Upper lobe of left lung (tissue), 6 donors: Measurements from ENCODE around the gene NF1. TPM values are rescaled to one million over a fixed set of nuclear protein-coding genes. Genes with fewer than 3 reads are reported as not detected.

Experiments
- ATAC-seq, 2 donors: fragments of 200-7000 bp; cut with Tn5 transposase; one replicate each; pipeline ENCODE4 v1.9.1; 2022; ENCODE audit warnings: mild to moderate bottlenecking in 2 of 2, moderate library complexity in 2 of 2; ENCODE audit not compliant: low FRiP score in 2 of 2
- DNase-seq, 2 donors: peaks; one replicate each; pipeline ENCODE4 v3.0.0-alpha.2; 2019 to 2020
- H3K27ac ChIP-seq, 4 donors: fragments of 200-600 bp; sonication (generic); one replicate each; pipeline ENCODE4 v1.5.1; 2016 to 2019
- H3K27me3 ChIP-seq, 4 donors: fragments of 200-600 bp; sonication (generic); one replicate each; pipeline ENCODE4 v1.5.1; 2017 to 2019
- H3K36me3 ChIP-seq, 4 donors: fragments of 200-600 bp; sonication (generic); one replicate each; pipeline ENCODE4 v1.5.1; 2016 to 2019
- H3K4me1 ChIP-seq, 4 donors: fragments of 200-600 bp; sonication (generic); one replicate each; pipeline ENCODE4 v1.5.1; 2018 to 2019
- H3K4me3 ChIP-seq, 4 donors: fragments of 200-600 bp; sonication (generic); one replicate each; pipeline ENCODE4 v1.5.1; 2017 to 2019; ENCODE audit warnings: mild to moderate bottlenecking in 2 of 4, moderate library complexity in 1 of 4
- H3K9me3 ChIP-seq, 4 donors: fragments of 200-600 bp; sonication (generic); one replicate each; pipeline ENCODE4 v1.5.1; 2018 to 2019
- CTCF ChIP-seq, 6 experiments: fragments of 450-650 bp in 4 of 6; fragments of 200-600 bp in 2 of 6; sonication (generic) in 2 of 6; IDR thresholded peaks; one replicate each; pipeline ENCODE4 v1.5.1; 2016 to 2019; ENCODE audit warnings: antibody characterized with exemption in 6 of 6
- EP300 ChIP-seq, 4 donors: sonication (generic); formaldehyde crosslinking; IDR thresholded peaks; one replicate each; pipeline ENCODE4 v1.5.1; 2017; ENCODE audit warnings: antibody characterized with exemption in 4 of 4, control low read depth in 2 of 4
- POLR2A ChIP-seq, 4 donors: fragments of 450-650 bp; IDR thresholded peaks; one replicate each; pipeline ENCODE4 v1.5.1; 2016 to 2017; ENCODE audit warnings: antibody characterized with exemption in 4 of 4, mild to moderate bottlenecking in 2 of 4
- POLR2AphosphoS5 ChIP-seq, 2 donors: sonication (generic); formaldehyde crosslinking; IDR thresholded peaks; one replicate each; pipeline ENCODE4 v1.5.1; 2017; ENCODE audit warnings: antibody characterized with exemption in 2 of 2
- WGBS, 2 donors: methylation state at CpG; one replicate each; pipeline ENCODE4 v1.1.5; 2017 to 2018; 5-methylcytosine and 5-hydroxymethylcytosine counted together
- total RNA-seq, 6 donors: library from RNA; depleted of rRNA in 4 of 6; stranded (reverse); fragments of >200 nt in 4 of 6; gene quantifications; one replicate each; pipeline versions ENCODE4 v1.1.0 to v1.2.1, GENCODE V29; 2016 to 2021
- donor health status: DM: no; HTN: no; CAD: no; lungs with moderate emphysema.
- donor health status: DM: no; HTN: yes; CAD: no; lungs with severe emphysema.

NF1 gene
- total RNA-seq, 6 donors from 2014 or later: 35.5 to 85.1 (median 47.1) TPM

- H3K4me3 ChIP-seq: no peak overlapping the region
- H3K27me3 ChIP-seq: no peaks in the 10 kb centered on the region
- no peak for ATAC-seq
- H3K27ac ChIP-seq: no peak overlapping the region
- no peaks in the 10 kb centered on the region for H3K4me1 ChIP-seq
- peaks cover 2 to 78% (median 42%) of the 10 kb centered on the region in 4 donors for H3K36me3 ChIP-seq
- H3K9me3 ChIP-seq: no peaks in the 10 kb centered on the region
- WGBS, 2 donors: 93 to 100% methylated on average over 3 of the region's 3 CpGs
- no peak for TF ChIP-seq POLR2AphosphoS5 (IDR thresholded peaks at IDR 0.05)
- no peak for TF ChIP-seq POLR2A (IDR thresholded peaks at IDR 0.05)
- no peak for TF ChIP-seq CTCF (IDR thresholded peaks at IDR 0.05)
- no peak for TF ChIP-seq EP300 (IDR thresholded peaks at IDR 0.05)
- no peak for DNase-seq
These were observed 141.9 kb downstream of the NF1 start for GRCh38 chr17:31236712-31237111.

DNA sequence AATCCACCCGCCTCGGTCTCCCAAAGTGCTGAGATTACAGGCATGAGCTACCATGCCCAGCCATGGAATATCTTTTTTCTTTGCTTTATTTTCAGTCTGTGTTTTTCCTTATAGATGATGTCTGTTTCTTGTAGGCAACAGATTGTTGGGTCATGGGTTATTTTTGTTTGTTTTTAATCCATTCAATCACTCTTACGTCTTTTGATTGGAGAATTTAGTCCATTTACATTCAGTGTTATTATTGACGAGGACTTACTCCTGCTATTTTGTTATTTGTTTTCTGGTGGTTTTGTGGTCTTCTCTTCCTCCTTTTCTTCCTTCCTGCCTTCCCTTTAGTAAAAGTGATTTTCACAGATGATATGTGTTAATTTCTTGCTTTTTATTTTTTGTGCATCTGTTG lies 146.3 kb downstream of the NF1 start:
- peaks cover 2 to 77% (median 34%) of the 10 kb centered on the region in 4 donors for H3K36me3 ChIP-seq
- WGBS, 2 donors: 87 to 91% methylated on average over 4 of the region's 4 CpGs
- no peak for ATAC-seq

GRCh38 chr17:31248986-31249834 lies 154.4 kb downstream of the NF1 start:
- Histone ChIP-seq H3K27me3 (no peaks in the 10 kb centered on the region), H3K27ac (no peak overlapping the region), H3K36me3 (peaks cover 0 to 35% (median 11%) of the 10 kb centered on the region in 4 donors), H3K9me3 (no peaks in the 10 kb centered on the region), H3K4me3 (no peak overlapping the region), H3K4me1 (peaks cover 0 to 9% (median 0%) of the 10 kb centered on the region in 4 donors)
- no peak for ATAC-seq
- DNase-seq: no peak
- 95 to 96% methylated on average over 5 of the region's 5 CpGs for WGBS, 2 donors
- TF ChIP-seq EP300 (IDR thresholded peaks at IDR 0.05) (no peak), POLR2AphosphoS5 (IDR thresholded peaks at IDR 0.05) (no peak), CTCF (IDR thresholded peaks at IDR 0.05) (no peak), POLR2A (IDR thresholded peaks at IDR 0.05) (no peak)

More for the DNA sequence above, 146.3 kb downstream of the NF1 start:
- Histone ChIP-seq H3K9me3 (no peaks in the 10 kb centered on the region), H3K4me3 (no peak overlapping the region), H3K4me1 (no peaks in the 10 kb centered on the region), H3K27me3 (no peaks in the 10 kb centered on the region), H3K27ac (no peak overlapping the region)
- DNase-seq: no peak
- TF ChIP-seq EP300 (IDR thresholded peaks at IDR 0.05) (no peak), POLR2AphosphoS5 (IDR thresholded peaks at IDR 0.05) (no peak), POLR2A (IDR thresholded peaks at IDR 0.05) (no peak), CTCF (IDR thresholded peaks at IDR 0.05) (no peak)

GRCh38 chr17:31249835-31250141 lies 155.0 kb downstream of the NF1 start:
- TF ChIP-seq CTCF (IDR thresholded peaks at IDR 0.05) (no peak), EP300 (IDR thresholded peaks at IDR 0.05) (no peak), POLR2AphosphoS5 (IDR thresholded peaks at IDR 0.05) (no peak), POLR2A (IDR thresholded peaks at IDR 0.05) (no peak)
- Histone ChIP-seq H3K9me3 (no peaks in the 10 kb centered on the region), H3K4me3 (no peak overlapping the region), H3K27me3 (no peaks in the 10 kb centered on the region), H3K4me1 (peaks cover 0 to 9% (median 0%) of the 10 kb centered on the region in 4 donors), H3K27ac (peak overlapping the region in 1 of 4 donors; percentile 34), H3K36me3 (peaks cover 0 to 31% (median 9%) of the 10 kb centered on the region in 4 donors)
- no peak for ATAC-seq
- no peak for DNase-seq
- 84 to 89% methylated on average over 4 of the region's 4 CpGs for WGBS, 2 donors
